ENCODE results near the gene GOLGB1. TPM values are rescaled to one million over a fixed set of nuclear protein-coding genes. Genes with fewer than 3 reads are reported as not detected.

GOLGB1 gene
- polyA plus RNA-seq, 1 experiment, result 35.7 TPM

- Histone ChIP-seq H3K27me3 (ENCODE audit: control insufficient read depth, insufficient read depth, low read length) (no peaks in the 10 kb centered on the region), H3K9me3 (ENCODE audit: control insufficient read depth, insufficient read depth, low read length) (no peaks in the 10 kb centered on the region), H3K27ac (ENCODE audit: low read depth, low read length) (no peak overlapping the region), H3K4me3 (ENCODE audit: low read depth, low read length) (no peak overlapping the region)
- CTCF ChIA-PET, result no interaction called here
- no peak for DNase-seq (ENCODE audit: low read depth, low spot score)
- no peak for TF ChIP-seq CTCF (IDR thresholded peaks at IDR 0.05; ENCODE audit: low read depth, low read length)
- POLR2A ChIA-PET, result no interaction called here
Measured at GRCh38 chr3:121730940-121731687, 18.4 kb downstream of the GOLGB1 start.

DNA sequence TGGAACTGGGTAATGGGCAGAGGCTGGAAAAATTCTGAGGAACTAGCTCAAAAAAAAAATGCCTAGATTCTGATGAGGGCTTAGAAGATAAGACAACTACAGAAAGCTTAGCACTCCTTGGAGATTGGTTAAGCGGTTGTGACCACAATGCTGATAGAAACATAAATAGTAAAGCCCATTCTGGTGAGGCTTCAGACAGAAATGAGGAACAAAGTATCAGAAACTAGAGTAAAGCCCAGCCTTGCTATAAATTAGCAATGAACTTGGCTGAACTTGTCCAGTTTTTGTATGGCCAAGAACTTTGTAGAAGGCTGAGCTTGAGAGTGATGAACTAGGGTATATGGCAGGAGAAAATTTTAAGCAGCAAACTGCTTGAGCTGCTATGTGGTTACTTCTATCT, 25.4 kb downstream of the GOLGB1 start:
- no peaks in the 10 kb centered on the region for H3K9me3 ChIP-seq (ENCODE audit: control insufficient read depth, insufficient read depth, low read length)
- ChIA-PET POLR2A (no interaction called here), CTCF (no interaction called here)
- DNase-seq (ENCODE audit: low read depth, low spot score), result no peak
- TF ChIP-seq CTCF (IDR thresholded peaks at IDR 0.05; ENCODE audit: low read depth, low read length), result no peak
- no peak overlapping the region for H3K27ac ChIP-seq (ENCODE audit: low read depth, low read length)
- no peak overlapping the region for H3K4me3 ChIP-seq (ENCODE audit: low read depth, low read length)
- no peaks in the 10 kb centered on the region for H3K27me3 ChIP-seq (ENCODE audit: control insufficient read depth, insufficient read depth, low read length)

GRCh38 chr3:121723485-121723884, 26.1 kb downstream of the GOLGB1 start:
- ChIA-PET CTCF (no interaction called here), POLR2A (no interaction called here)
- no peak for DNase-seq (ENCODE audit: low read depth, low spot score)
- TF ChIP-seq CTCF (IDR thresholded peaks at IDR 0.05; ENCODE audit: low read depth, low read length), result no peak
- Histone ChIP-seq H3K27me3 (ENCODE audit: control insufficient read depth, insufficient read depth, low read length) (no peaks in the 10 kb centered on the region), H3K9me3 (ENCODE audit: control insufficient read depth, insufficient read depth, low read length) (no peaks in the 10 kb centered on the region), H3K4me3 (ENCODE audit: low read depth, low read length) (no peak overlapping the region), H3K27ac (ENCODE audit: low read depth, low read length) (no peak overlapping the region)

DNA sequence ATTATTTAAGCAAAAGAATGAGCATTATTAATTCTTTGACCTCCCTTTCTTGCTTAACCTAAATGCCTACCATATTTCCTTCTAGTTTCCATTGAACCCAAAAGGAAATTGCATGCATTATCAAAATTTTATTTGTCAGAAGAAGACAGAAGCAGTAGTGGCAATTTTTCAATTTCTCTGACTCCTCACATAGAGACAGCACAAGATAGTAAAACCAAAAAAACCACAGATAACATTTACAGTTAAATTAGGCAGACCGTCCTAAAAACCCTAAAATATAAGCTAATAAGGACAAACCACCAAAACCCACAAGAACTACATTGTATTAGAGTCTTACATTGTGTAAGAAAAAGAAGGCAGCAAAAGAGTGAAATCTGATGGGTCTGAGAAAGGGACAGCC, 27.1 kb downstream of the GOLGB1 start:
- H3K27ac ChIP-seq (ENCODE audit: low read depth, low read length), result no peak overlapping the region
- no peak for TF ChIP-seq CTCF (IDR thresholded peaks at IDR 0.05; ENCODE audit: low read depth, low read length)
- H3K9me3 ChIP-seq (ENCODE audit: control insufficient read depth, insufficient read depth, low read length), result no peaks in the 10 kb centered on the region
- POLR2A ChIA-PET, result no interaction called here
- no peak overlapping the region for H3K4me3 ChIP-seq (ENCODE audit: low read depth, low read length)
- H3K27me3 ChIP-seq (ENCODE audit: control insufficient read depth, insufficient read depth, low read length), result no peaks in the 10 kb centered on the region
- CTCF ChIA-PET, result no interaction called here
- DNase-seq (ENCODE audit: low read depth, low spot score), result no peak

DNA sequence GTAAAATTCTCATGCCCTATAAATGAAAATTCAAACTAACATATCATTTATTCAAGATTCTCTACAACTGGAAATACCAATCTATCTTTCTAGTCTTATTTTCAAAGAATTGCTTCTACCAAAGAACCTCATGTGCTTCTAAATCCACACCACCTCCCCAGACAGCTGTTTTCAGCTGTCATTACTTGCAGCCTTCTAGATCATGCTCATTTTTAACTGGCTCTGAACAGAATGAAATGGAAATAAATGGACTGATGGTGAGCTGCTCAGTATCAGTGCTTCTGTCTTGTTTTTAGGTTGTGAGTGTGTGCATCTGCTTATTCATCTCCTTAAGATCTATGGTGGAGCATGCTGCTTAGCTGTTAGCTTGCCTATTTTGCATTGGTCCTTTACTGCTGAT, 29.4 kb downstream of the GOLGB1 start:
- no peaks in the 10 kb centered on the region for H3K9me3 ChIP-seq (ENCODE audit: control insufficient read depth, insufficient read depth, low read length)
- no peak overlapping the region for H3K4me3 ChIP-seq (ENCODE audit: low read depth, low read length)
- DNase-seq (ENCODE audit: low read depth, low spot score), result no peak
- no peak for TF ChIP-seq CTCF (IDR thresholded peaks at IDR 0.05; ENCODE audit: low read depth, low read length)
- H3K27ac ChIP-seq (ENCODE audit: low read depth, low read length), result no peak overlapping the region
- POLR2A ChIA-PET, result no interaction called here
- CTCF ChIA-PET, result no interaction called here
- no peaks in the 10 kb centered on the region for H3K27me3 ChIP-seq (ENCODE audit: control insufficient read depth, insufficient read depth, low read length)
